GM19468 (cell line): ENCODE results near the gene ZNF532.
"Not testable (repeated sequence)": the region's sequence is repeated elsewhere in the genome, so short reads cannot be mapped to it uniquely, and the experiment has no call there.

ENCODE experiments used
- ATAC-seq: cut with Tn5 transposase; IDR thresholded peaks from one replicate; pipeline ENCODE4 v1.9.1; 2021; ENCODE audit warnings: mild to moderate bottlenecking, moderate library complexity, moderate number of reproducible peaks; ENCODE audit not compliant: unreplicated experiment; ENCODE audit errors: extremely low read depth

Gene ZNF532

GRCh38 chr18:58864146-58865032, at the start of gene ZNF532:
TSS of gene ZNF532 (plus strand) at chr18:58864877. CDS start in a region left out here.
- no peak for ATAC-seq

GRCh38 chr18:58819051-58819450, 45.6 kb upstream of the ZNF532 start:
- no peak for ATAC-seq

GRCh38 chr18:58820251-58820650, 44.4 kb upstream of the ZNF532 start:
- ATAC-seq = no peak

GRCh38 chr18:58822944-58823343, 41.7 kb upstream of the ZNF532 start:
- no peak for ATAC-seq

GRCh38 chr18:58823412-58823811, 41.3 kb upstream of the ZNF532 start:
- ATAC-seq = no peak

GRCh38 chr18:58826926-58827325, 37.8 kb upstream of the ZNF532 start:
- ATAC-seq = not testable (repeated sequence)

GRCh38 chr18:58827428-58827827, 37.2 kb upstream of the ZNF532 start:
- ATAC-seq = no peak

GRCh38 chr18:58827886-58828285, 36.8 kb upstream of the ZNF532 start:
- no peak for ATAC-seq

GRCh38 chr18:58828399-58829121, 36.1 kb upstream of the ZNF532 start:
- ATAC-seq = no peak

GRCh38 chr18:58829263-58829662, 35.4 kb upstream of the ZNF532 start:
- no peak for ATAC-seq

- not testable (repeated sequence) for ATAC-seq
Measured at GRCh38 chr18:58829886-58830285, 34.8 kb upstream of the ZNF532 start.

- no peak for ATAC-seq
Measured at GRCh38 chr18:58831606-58832005, 33.1 kb upstream of the ZNF532 start.

- no peak for ATAC-seq
Measured at GRCh38 chr18:58838165-58838860, 26.4 kb upstream of the ZNF532 start.

GRCh38 chr18:58838946-58839345, 25.7 kb upstream of the ZNF532 start:
- no peak for ATAC-seq

- no peak for ATAC-seq
Measured at GRCh38 chr18:58842978-58843687, 21.5 kb upstream of the ZNF532 start.

GRCh38 chr18:58843688-58844035, 21.0 kb upstream of the ZNF532 start:
- no peak for ATAC-seq

- no peak for ATAC-seq
Measured at GRCh38 chr18:58844871-58845270, 19.8 kb upstream of the ZNF532 start.

GRCh38 chr18:58845928-58846724, 18.6 kb upstream of the ZNF532 start:
- ATAC-seq = no peak

GRCh38 chr18:58847383-58848071, 17.1 kb upstream of the ZNF532 start:
- no peak for ATAC-seq
